HUES48 (cell line): ENCODE results near the gene CLIC5.

Experiments
- H3K27ac ChIP-seq: one replicate; pipeline ENCODE4 v1.7.0; 2013; ENCODE audit warnings: low read depth, low read length, inconsistent platforms
- H3K27me3 ChIP-seq: 2 replicates; pipeline ENCODE4 v1.6.1; 2013; ENCODE audit warnings: mild to moderate bottlenecking, low read length; ENCODE audit not compliant: control insufficient read depth, insufficient read depth
- H3K36me3 ChIP-seq: 2 replicates; pipeline ENCODE4 v1.6.1; 2013; ENCODE audit warnings: low read length; ENCODE audit not compliant: control insufficient read depth, insufficient read depth
- H3K4me1 ChIP-seq: 2 replicates; pipeline ENCODE4 v1.6.1; 2013; ENCODE audit warnings: mild to moderate bottlenecking, low read length; ENCODE audit not compliant: control insufficient read depth, insufficient read depth
- H3K4me3 ChIP-seq: 2 replicates; pipeline ENCODE4 v1.5.1; 2013; ENCODE audit warnings: mild to moderate bottlenecking, low read depth, low read length
- H3K9ac ChIP-seq: 2 replicates; pipeline ENCODE4 v1.6.1; 2013; ENCODE audit warnings: mild to moderate bottlenecking, low read depth, low read length, moderate library complexity
- H3K9me3 ChIP-seq: 2 replicates; pipeline ENCODE4 v1.6.1; 2013; ENCODE audit warnings: low read length; ENCODE audit not compliant: control insufficient read depth, insufficient read depth

Gene CLIC5

DNA sequence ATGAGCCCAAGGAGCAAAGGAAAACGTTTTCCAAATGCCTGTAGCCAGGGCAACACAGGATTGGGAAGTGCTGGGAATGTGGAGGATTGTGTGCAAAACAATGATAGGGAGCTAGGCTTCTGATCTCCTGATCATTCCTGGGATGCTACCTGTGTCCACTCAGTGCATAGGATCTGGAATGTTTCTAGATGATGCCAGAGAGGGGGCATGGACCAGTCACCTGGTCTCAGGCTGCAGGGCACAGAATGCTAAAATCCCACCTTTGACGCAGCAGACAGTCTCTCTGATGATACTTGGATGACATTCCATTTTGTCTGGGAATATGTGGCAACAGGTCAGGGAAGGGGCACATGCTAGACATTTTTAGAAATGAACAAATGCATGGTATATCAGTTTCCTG lies 128.9 kb downstream of the CLIC5 start:
- Histone ChIP-seq H3K27ac (no peak overlapping the region), H3K4me1 (no peaks in the 10 kb centered on the region), H3K9me3 (no peaks in the 10 kb centered on the region), H3K4me3 (no peak overlapping the region), H3K36me3 (no peaks in the 10 kb centered on the region), H3K27me3 (no peaks in the 10 kb centered on the region), H3K9ac (no peak overlapping the region)

DNA sequence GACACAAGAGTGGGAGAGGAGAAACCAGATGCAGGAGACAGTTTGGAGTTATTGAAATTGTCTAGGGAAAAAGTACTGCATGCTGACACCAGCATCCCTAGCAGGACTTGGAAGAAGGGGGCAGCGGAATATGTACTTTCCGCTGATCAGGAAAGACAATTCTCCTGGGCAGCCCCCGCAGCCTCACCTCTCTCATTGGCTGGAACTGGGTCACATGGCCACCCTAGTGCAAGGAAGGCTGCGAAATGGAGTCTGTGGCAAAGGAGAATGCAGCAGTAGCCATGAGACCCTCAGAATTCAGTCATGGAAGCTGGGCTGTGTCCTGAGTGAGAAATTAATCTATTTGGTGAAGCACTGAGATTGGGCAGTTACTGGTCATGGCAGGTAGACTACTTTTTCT lies 131.3 kb downstream of the CLIC5 start:
- Histone ChIP-seq H3K27ac (no peak overlapping the region), H3K9ac (no peak overlapping the region), H3K27me3 (no peaks in the 10 kb centered on the region), H3K4me3 (no peak overlapping the region), H3K9me3 (no peaks in the 10 kb centered on the region), H3K4me1 (no peaks in the 10 kb centered on the region), H3K36me3 (no peaks in the 10 kb centered on the region)

DNA sequence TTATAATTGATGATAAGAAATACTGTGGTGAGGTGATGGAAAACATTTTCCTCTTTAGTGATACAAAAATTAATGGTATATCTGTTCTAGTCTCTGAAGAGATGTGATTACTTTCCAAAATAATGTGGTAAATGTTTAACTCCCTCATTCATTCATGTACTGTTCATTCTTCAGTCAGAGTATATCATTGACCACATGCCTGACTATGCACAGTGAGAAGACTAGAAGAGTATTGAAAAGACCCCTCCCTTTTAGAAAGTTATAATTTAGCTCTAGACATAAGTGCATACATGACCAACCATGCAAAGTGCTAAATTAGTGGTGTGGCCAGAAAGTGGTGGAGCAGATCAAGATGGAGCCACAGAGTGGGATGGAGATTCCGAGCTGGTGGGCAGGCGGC lies 133.0 kb downstream of the CLIC5 start:
- no peak overlapping the region for H3K9ac ChIP-seq
- no peaks in the 10 kb centered on the region for H3K36me3 ChIP-seq
- H3K27me3 ChIP-seq, result no peaks in the 10 kb centered on the region
- no peaks in the 10 kb centered on the region for H3K9me3 ChIP-seq
- no peak overlapping the region for H3K27ac ChIP-seq
- H3K4me3 ChIP-seq, result no peak overlapping the region
- H3K4me1 ChIP-seq, result no peaks in the 10 kb centered on the region

GRCh38 chr6:45881705-45882467 lies 133.8 kb downstream of the CLIC5 start:
- H3K4me1 ChIP-seq, result no peaks in the 10 kb centered on the region
- no peaks in the 10 kb centered on the region for H3K9me3 ChIP-seq
- no peak overlapping the region for H3K27ac ChIP-seq
- H3K4me3 ChIP-seq, result no peak overlapping the region
- H3K36me3 ChIP-seq, result no peaks in the 10 kb centered on the region
- H3K9ac ChIP-seq, result no peak overlapping the region
- H3K27me3 ChIP-seq, result no peaks in the 10 kb centered on the region

GRCh38 chr6:45880676-45881075 lies 135.0 kb downstream of the CLIC5 start:
- H3K9ac ChIP-seq, result no peak overlapping the region
- no peak overlapping the region for H3K27ac ChIP-seq
- no peaks in the 10 kb centered on the region for H3K36me3 ChIP-seq
- H3K27me3 ChIP-seq, result no peaks in the 10 kb centered on the region
- no peak overlapping the region for H3K4me3 ChIP-seq
- H3K4me1 ChIP-seq, result no peaks in the 10 kb centered on the region
- no peaks in the 10 kb centered on the region for H3K9me3 ChIP-seq

- H3K4me1 ChIP-seq, result no peaks in the 10 kb centered on the region
- no peaks in the 10 kb centered on the region for H3K36me3 ChIP-seq
- H3K9ac ChIP-seq, result no peak overlapping the region
- no peak overlapping the region for H3K4me3 ChIP-seq
- no peaks in the 10 kb centered on the region for H3K9me3 ChIP-seq
- H3K27ac ChIP-seq, result no peak overlapping the region
- no peaks in the 10 kb centered on the region for H3K27me3 ChIP-seq
Measured at GRCh38 chr6:45880159-45880558, 135.5 kb downstream of the CLIC5 start.

GRCh38 chr6:45877970-45878590 lies 137.6 kb downstream of the CLIC5 start:
- Histone ChIP-seq H3K4me3 (no peak overlapping the region), H3K27ac (no peak overlapping the region), H3K4me1 (no peaks in the 10 kb centered on the region), H3K27me3 (no peaks in the 10 kb centered on the region), H3K9me3 (no peaks in the 10 kb centered on the region), H3K36me3 (no peaks in the 10 kb centered on the region), H3K9ac (no peak overlapping the region)

- H3K36me3 ChIP-seq, result no peaks in the 10 kb centered on the region
- no peak overlapping the region for H3K27ac ChIP-seq
- no peaks in the 10 kb centered on the region for H3K4me1 ChIP-seq
- no peaks in the 10 kb centered on the region for H3K27me3 ChIP-seq
- H3K9ac ChIP-seq, result no peak overlapping the region
- no peaks in the 10 kb centered on the region for H3K9me3 ChIP-seq
- H3K4me3 ChIP-seq, result no peak overlapping the region
Measured at GRCh38 chr6:45872827-45873365, 142.8 kb downstream of the CLIC5 start.

GRCh38 chr6:45870531-45870930 lies 145.1 kb downstream of the CLIC5 start:
- Histone ChIP-seq H3K9me3 (no peaks in the 10 kb centered on the region), H3K27me3 (no peaks in the 10 kb centered on the region), H3K4me3 (no peak overlapping the region), H3K4me1 (no peaks in the 10 kb centered on the region), H3K9ac (no peak overlapping the region), H3K27ac (no peak overlapping the region), H3K36me3 (no peaks in the 10 kb centered on the region)

DNA sequence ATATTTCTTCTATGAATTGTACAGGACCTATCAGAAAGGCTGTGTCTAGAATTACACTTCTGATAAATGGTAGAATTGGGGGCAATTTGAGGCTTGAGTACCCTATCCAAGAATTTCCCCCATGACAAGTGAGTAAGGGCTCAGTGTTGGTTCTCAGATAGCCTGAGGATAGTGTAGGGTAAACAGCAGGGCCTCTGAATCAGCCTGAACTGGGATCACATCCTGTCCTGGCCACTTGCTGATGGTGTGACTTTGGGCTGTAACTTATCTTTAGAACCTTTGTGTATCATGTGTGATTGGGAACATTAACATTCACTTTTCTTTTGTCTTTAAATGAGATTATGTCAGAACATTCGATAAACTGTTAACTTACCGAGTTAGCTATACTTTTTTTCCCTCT lies 151.0 kb downstream of the CLIC5 start:
- Histone ChIP-seq H3K9ac (no peak overlapping the region), H3K9me3 (no peaks in the 10 kb centered on the region)

GRCh38 chr6:45858691-45859090 lies 157.0 kb downstream of the CLIC5 start:
- Histone ChIP-seq H3K36me3 (no peaks in the 10 kb centered on the region), H3K4me1 (peaks cover 6% of the 10 kb centered on the region; the same call in 1 of the 2 replicates), H3K9me3 (no peaks in the 10 kb centered on the region), H3K27me3 (peaks cover 5% of the 10 kb centered on the region; the same call in 1 of the 2 replicates), H3K9ac (no peak overlapping the region), H3K4me3 (no peak overlapping the region), H3K27ac (no peak overlapping the region)

More for the DNA sequence above, 151.0 kb downstream of the CLIC5 start:
- Histone ChIP-seq H3K4me3 (no peak overlapping the region), H3K36me3 (no peaks in the 10 kb centered on the region), H3K27me3 (no peaks in the 10 kb centered on the region), H3K4me1 (no peaks in the 10 kb centered on the region), H3K27ac (no peak overlapping the region)
